GM12874 (cell line): ENCODE results near the gene ENO1.
A peak's percentile ranks its signal among the peaks of the same experiment; 100 is the strongest.

Experiments used
- TF ChIP-seq, protein P1 (sequence below): IDR thresholded peaks from 2 replicates; pipeline ENCODE4 v1.5.1; 2011; ENCODE audit warnings: low read depth, mild to moderate bottlenecking, control low read depth, low read length, moderate library complexity; ENCODE audit not compliant: insufficient read depth

ENO1 gene

DNA sequence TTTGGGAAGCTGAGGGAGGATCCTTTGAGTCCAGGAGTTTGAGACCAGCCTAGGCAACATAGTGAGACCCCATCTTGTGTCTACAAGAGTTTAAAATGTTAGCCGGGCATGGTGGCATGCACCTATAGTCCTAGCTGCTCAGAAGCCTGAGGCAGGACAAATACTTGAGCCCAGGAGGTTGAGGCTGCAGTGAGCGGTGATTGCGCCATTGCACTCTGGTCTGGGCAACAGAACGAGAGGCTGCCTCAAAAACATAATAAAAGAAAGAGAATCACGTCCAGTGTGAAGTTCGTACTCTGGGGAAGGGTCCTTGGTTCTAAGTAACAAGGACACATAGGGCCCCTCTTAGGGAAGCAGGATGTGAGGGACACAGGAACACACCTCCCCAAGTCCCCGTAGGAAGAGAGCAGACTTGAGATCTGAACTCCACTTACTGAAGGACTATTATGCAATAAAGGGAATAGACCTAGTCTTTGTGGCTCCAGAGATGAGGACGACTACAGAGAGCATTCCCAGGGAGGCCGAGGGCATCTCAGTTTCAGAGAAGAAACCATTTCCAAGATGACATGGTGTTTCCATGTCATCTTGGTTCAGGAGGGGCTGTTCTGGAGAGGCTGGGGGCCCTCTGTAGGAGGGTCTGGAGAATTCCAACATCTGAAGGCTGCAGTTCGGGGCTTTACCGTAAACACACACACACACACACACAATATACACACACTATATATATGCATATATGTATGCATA is 10.8 kb upstream of the ENO1 start:
- TF ChIP-seq, protein P1, sequence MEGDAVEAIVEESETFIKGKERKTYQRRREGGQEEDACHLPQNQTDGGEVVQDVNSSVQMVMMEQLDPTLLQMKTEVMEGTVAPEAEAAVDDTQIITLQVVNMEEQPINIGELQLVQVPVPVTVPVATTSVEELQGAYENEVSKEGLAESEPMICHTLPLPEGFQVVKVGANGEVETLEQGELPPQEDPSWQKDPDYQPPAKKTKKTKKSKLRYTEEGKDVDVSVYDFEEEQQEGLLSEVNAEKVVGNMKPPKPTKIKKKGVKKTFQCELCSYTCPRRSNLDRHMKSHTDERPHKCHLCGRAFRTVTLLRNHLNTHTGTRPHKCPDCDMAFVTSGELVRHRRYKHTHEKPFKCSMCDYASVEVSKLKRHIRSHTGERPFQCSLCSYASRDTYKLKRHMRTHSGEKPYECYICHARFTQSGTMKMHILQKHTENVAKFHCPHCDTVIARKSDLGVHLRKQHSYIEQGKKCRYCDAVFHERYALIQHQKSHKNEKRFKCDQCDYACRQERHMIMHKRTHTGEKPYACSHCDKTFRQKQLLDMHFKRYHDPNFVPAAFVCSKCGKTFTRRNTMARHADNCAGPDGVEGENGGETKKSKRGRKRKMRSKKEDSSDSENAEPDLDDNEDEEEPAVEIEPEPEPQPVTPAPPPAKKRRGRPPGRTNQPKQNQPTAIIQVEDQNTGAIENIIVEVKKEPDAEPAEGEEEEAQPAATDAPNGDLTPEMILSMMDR = no peak

DNA sequence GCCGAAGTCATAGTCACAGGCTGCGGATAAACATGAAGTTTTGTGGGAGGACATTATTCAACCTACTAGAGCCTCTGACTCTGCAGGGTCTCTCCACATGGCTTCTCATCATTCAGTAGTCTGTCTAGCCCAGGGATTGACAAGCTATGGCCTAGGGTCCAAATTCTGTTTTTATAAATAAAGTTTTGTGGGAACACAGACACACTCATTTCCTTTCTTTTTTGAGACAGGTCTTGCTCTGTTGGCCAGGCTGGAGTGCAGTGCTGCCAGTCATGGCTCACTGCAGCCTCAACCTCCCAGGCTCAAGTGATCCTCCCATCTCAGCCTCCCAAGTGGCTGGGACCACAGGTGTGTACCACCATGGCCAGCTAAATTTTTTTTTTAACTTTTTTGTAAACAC is 8.1 kb upstream of the ENO1 start:
- TF ChIP-seq, protein P1 = no peak

DNA sequence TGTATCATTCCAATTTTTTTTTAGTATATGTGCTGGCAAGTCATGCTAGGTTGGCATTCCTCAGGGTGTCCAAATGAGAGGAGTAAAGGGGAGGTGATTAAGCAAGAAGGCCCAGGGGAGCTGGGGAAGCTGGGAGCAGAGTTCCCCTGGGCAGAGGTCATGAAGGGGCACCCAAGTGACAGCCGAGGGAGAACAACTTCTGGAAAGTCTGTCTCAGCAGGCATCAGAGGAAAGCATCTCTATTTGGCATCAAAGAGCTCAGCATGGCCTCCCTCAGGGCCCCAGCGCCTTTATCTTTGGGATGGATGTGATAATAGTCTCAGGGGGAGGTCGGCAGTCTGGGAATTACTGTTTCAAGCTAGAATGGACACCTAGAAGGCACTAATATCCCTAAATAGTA is 5.0 kb upstream of the ENO1 start:
- TF ChIP-seq, protein P1 = no peak

DNA sequence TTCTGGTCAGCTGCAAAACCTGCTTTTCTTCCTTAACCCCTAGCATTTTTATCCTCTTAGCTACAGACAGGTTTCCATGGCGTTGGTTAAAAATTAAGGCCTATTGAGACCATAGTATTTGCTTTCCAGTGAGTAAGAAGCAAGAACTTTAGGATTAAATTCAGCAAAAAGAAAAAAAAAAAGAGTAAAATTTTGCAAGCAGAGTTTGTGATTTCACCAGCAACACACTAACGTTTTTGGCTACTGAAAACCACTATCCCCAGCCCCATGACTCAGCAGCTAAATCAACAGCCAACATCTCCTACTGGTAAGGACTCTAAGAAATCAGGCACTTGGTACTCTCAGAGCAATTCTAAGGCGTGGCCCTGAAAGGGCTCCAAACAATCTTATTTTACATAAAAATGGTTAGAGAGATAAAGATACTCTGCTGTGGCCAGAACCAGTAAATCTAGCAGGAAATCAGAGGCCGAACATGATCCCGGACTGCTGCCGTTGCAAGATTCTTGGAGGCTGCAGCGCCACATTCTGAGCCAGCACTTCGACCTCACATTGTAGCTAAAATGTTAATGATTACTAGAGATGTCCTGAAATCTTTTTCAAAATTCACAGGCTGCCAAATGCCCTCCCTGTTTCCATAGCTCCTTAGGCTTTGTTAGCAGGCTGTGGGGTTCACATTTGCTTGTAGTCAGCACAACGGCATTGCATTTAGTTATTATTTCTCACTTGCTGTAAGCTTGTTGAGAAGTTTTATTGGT is 1.6 kb upstream of the ENO1 start:
- TF ChIP-seq, protein P1 = no peak

GRCh38 chr1:8879464-8879921 is 1.0 kb upstream of the ENO1 start:
- TF ChIP-seq, protein P1 = 0 out of 2 replicates have a peak, but pooled peaks have one; percentile 20

- TF ChIP-seq, protein P1 = no peak; the same call in 1 of the 2 replicates
These were observed 395 bp upstream of the ENO1 start for GRCh38 chr1:8878698-8879463.

- TF ChIP-seq, protein P1 = no peak
These were observed 2.4 kb downstream of the ENO1 start for GRCh38 chr1:8876087-8876486.
